Hematopoietic multipotent progenitor cell treated with erythropoietin and hydrocortisone succinate and interleukin-3 and kit ligand, for 15 days (in vitro differentiated cells): ENCODE measurements around the gene ZFHX3.
"Not testable (repeated sequence)": the region's sequence is repeated elsewhere in the genome, so short reads cannot be mapped to it uniquely, and the experiment has no call there.

Source experiments
- DNase-seq: peaks from one replicate; pipeline ENCODE4 v3.0.0-alpha.2; 2015; ENCODE audit warnings: low spot score

Gene ZFHX3, protein sequence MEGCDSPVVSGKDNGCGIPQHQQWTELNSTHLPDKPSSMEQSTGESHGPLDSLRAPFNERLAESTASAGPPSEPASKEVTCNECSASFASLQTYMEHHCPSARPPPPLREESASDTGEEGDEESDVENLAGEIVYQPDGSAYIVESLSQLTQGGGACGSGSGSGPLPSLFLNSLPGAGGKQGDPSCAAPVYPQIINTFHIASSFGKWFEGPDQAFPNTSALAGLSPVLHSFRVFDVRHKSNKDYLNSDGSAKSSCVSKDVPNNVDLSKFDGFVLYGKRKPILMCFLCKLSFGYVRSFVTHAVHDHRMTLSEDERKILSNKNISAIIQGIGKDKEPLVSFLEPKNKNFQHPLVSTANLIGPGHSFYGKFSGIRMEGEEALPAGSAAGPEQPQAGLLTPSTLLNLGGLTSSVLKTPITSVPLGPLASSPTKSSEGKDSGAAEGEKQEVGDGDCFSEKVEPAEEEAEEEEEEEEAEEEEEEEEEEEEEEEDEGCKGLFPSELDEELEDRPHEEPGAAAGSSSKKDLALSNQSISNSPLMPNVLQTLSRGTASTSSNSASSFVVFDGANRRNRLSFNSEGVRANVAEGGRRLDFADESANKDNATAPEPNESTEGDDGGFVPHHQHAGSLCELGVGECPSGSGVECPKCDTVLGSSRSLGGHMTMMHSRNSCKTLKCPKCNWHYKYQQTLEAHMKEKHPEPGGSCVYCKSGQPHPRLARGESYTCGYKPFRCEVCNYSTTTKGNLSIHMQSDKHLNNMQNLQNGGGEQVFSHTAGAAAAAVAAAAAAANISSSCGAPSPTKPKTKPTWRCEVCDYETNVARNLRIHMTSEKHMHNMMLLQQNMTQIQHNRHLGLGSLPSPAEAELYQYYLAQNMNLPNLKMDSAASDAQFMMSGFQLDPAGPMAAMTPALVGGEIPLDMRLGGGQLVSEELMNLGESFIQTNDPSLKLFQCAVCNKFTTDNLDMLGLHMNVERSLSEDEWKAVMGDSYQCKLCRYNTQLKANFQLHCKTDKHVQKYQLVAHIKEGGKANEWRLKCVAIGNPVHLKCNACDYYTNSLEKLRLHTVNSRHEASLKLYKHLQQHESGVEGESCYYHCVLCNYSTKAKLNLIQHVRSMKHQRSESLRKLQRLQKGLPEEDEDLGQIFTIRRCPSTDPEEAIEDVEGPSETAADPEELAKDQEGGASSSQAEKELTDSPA (N-terminal part only)

DNA sequence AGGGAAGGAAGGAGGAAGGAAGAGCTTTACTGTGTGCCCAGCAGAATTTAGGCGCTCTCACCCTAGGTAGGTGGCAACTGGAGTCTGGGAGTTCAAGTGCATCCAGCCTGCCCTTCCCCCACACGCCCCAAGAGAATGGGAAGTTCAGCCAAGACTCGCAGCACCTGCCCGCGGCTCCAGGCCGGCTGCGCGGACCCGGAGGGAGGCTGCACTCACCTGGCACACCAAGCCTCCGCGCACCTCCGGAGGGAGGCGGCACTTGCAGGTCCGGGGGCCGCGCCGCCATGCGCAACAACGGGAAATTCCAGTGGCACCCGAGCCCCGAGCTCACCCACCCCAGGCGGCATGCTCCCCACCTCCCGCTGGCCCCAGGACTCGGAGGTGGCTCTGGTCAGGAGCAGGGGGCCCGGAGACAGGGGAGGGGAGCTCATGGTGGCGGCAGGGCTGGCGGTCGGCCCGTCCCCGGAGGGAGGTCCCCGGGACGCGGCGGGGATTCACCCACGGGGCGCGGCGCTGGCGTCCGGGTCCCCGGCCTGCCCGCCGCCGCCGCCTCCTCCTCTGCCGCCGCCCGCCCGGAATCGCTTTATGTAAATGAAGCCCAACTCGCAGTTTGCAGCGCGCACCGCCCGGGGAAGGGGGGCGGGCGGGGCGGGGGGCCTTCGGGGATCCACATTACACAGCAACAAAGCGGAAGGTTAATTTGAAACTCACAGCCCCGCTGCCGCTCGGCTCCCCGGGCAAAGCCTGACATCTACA is at the start of gene ZFHX3:
Gene ZFHX3 (minus strand): TSS at position 593 of the 756 bp plus-strand sequence. CDS start 87,983 bp downstream, outside the sequence.
- no peak for DNase-seq

DNA sequence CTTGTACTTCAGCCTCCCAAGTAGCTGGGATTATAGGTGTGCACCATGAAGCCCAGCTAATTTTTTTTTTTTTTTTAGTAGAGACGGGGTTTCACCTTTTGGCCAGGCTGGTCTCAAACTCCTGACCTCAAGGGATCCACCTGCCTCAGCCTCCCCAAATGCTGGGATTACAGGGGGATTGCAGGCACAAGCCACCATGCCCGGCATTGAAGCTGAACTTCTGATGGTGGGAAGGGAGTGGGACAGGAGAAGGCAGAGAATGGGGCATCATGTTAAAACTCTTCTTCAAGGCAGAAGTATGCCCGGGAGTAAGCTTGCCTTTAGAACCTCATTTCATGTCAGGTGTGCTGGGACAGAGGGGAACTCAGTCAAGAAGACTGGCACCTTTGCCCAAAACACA is 48.6 kb upstream of the ZFHX3 start:
- no peak for DNase-seq

DNA sequence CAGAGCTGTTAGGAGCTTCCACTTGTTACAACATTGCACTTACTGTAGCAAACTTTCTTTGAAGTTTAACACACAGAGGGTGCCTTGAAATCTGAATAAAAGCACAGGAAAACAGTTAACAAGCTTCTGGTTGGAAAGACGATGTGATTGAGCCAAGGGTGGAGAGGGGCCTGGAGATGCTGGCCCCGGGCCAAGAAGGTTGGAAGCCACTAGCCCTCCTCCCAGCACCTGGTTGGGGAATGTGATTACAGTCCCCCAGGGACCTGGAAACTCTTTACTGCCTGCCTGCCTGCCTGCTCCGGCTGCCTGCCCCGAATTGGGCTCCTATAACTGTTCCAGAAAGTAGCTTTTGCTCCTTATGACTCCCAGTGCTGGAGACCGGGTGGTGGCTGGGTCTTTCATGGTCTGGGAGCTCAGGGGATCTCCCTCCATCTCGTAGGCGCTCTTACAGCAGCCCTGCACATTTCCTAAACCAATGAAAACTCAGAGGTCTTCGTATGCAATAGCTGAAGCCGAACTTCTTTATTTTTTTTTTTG is 48.0 kb upstream of the ZFHX3 start:
- no peak for DNase-seq

DNA sequence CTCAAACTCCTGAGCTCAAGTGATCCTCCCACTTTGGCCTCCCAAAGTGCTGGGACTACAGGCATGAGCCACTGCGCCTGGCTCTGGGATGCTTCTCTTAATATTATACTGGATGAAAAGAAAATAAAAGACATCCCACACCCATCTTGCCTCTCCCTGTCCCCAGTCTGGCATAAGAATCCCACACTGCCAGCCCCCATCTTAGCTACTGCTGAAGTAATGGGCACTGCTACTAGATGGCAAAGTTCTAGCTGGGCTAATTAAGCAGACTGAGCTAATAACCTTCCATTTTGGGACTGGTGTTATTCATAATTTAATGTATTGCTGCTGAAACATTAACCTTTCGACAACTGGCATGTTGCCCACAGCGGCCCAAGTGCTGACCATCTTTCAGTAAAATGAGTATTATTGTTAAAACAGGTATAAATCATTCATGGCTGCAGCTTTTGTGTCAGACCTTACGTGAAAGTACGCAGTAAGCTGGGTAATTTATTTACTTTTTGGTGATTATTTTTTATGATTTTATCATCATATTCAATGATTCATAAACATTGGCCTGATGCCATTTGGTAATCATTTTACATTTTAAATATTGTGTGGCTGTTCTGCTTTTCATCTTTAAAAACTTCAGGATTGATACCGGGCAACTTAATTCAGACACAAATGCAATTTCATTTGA is 47.4 kb upstream of the ZFHX3 start:
- no peak for DNase-seq

DNA sequence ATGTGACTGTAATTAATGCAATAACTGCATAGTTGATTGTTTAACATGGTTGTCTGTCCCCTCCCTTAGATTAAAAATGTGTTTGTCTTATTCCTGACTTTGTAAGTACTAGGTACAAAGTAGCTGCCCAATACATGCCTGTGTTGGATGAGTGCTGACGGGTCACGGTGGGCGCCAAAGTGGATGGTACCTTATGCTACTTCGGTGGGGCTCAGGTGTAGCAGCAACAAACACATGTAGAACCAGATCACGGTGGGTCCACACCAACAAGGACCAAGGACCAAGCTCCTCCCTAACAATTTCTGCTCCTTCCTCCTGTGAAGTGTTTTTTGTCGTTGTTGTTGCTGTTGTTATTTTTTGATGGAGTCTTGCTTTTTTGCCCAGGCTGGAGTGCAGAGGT is 46.4 kb upstream of the ZFHX3 start:
- no peak for DNase-seq

DNA sequence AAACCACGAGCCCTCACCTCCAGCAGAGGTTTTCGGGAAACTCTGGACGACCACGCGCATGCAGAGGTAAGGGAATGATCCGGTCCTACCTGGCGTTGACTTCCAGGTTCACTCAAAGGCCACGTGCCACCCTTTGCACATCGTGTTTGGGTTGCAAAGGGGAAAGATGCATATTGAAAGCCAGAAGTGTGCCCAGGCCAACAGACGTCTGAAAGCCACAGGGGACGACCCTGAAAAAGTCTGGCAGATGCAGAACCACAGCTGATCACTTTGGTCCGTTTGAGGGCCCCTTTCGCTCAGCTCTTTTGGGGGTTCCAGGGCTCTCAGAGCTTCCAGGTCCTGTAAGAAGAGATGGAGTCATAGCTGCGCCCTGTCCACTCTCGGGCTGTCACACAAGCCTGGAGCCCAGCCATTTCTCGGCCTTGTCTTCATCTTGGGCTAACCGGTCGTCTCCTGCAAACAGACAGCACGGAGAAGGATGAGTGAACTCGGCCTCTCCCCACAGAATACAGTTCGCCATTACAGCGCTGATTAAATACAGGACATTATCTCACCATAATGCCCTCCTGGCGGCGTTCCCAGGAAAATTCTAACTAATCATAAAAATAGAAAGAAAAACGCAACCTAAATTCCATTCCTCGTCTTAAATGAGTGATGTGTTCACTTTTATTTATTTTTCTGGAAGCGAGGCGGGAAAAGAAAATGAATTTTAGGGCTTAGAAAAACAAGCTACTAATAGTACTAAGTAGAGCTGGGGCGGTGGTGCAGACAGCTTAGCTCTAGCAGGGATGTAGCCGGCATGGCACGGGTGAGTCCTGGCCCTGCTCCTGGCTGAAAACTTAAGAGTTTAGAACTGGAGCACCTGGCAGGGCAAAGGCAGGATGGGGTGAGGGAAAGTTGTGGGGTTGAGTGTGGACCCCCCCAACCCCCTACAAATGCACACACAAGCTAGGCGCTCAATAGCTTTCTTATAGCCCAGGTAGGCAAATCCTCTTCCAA is 45.5 kb upstream of the ZFHX3 start:
- DNase-seq = no peak

DNA sequence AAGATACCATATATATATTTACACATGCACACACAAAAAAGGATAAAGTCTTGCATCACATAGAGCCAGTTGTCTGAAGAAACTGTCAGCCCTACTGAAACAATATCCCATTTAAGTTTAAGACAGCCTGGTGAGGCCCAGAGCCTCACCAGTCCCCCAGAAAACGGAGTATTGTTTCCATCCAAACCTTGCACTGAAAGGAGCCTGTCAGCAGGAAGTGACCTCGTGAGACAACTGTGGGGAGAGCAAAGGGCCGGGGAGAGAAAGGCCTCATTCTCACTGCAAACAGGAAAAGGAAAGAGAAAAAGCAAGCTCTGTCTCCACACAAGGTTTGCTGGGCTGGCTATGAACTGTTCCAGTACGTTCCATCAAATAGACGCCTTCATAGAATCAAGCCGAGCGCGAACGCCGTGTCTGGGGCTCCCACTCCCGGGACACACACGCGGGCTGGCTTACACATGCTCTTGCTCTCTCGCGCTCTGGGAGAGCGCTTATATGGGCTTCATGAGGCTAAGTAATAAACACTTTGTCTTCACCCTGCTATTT is 44.4 kb upstream of the ZFHX3 start:
- DNase-seq = no peak

DNA sequence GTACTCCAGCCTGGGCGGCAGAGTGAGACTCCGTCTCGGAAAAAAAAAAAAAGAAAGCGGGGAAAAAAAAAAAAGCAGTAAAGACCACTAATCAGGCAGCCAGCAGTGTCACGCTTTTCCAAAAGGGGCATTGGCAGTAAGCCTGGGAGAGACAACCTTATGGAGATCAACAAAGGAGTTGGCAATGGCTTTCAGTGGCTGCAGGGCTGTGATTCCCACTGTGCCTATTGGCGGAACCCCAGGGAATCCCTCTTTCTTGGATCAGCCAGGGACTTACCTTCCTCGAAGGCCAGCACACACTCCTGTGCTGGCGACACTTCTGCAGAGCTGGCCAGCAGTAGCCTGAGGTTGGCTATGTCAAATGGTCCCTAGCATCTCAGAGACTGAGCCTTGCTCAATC is 43.2 kb upstream of the ZFHX3 start:
- DNase-seq = no peak

DNA sequence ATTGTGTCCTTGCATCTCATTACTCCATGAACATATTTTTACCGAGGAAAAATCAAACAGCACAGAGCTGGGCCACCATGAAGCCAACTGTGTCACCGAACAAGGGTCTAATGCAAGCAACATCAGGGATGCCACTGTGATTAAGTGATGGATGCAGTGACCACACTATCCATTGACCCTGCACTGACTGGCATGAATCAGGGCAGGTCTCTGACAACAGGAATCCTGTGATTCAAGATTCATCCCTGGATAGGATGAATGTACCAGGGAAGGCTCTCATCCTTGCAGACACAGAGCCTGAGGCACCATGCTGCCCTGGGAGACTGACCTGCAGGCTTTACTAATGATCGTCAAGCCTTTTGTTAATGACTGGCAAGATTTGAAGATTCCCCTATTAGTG is 41.5 kb upstream of the ZFHX3 start:
- no peak for DNase-seq

DNA sequence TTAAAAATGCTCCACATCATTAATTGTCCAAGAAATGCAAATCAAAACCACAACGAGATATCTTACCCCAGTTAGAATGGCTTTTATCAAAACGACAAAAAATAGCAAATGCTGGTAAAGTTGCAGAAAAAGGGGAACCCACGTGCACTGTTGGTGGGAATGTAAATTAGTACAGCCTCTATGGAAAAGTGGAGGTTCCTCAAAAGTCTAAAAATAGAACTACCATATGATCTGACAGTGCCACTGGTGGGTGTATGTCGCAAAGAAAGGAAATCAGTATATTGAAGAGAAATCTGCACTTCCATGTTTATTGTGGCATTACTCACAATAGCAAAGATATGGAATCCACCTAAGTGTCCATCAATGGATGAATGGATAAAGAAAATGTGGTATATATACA is 38.2 kb upstream of the ZFHX3 start:
- DNase-seq = no peak

DNA sequence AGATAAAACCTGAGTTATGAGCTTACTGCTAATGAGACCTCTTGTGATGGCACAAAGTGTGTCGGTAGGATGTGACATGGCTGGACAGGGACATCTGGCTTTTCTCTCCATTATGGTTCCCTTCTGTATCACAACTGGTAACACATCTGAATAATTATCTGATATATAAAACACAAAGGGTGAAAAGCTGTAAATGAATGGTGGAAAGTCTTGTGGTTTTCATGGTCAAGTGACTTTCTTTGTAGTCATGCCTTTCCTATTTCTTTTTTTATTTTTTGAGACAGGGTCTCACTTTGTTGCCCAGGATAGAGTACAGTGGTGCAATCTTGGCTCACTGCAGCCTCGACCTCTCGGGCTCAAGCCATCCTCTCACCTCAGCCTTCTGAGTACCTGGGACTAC is 35.3 kb upstream of the ZFHX3 start:
- DNase-seq = no peak

DNA sequence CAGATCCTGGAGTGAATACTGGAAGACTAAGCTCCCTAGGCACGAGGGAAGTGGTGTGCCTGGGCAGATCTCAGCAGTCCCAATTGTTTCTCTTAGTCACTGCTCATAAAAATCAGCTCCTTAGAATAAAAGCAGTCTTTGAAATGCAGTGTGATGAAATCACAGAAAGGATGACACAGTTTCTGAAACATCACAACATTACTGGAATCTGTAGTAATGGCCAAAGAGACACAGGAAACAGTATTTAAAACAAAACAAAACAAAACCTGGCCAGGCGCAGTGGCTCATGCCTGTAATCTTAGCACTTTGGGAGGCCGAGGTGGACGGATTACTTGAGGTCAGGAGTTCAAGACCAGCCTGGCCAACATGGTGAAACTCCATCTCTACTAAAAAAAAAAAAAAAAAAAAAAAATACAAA is 34.7 kb upstream of the ZFHX3 start:
- DNase-seq = not testable (repeated sequence)

DNA sequence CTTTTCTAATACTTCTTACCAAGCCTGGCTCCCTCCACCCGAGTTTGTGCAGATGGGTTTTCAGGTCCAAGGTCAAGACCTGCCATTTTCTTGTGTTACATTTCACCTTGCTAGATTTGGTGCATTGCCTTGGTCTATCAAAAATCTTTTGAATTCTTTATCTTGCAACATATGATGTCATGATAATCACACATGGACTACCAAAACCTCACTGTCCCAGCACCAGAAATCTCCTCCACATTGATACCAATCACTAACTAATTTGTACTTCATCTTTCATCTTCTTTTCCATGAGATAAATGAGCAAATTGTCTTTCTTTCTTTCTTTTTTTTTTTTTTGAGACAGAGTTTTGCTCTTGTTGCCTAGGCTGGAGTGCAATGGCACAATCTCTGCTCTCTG is 33.0 kb upstream of the ZFHX3 start:
- DNase-seq = no peak

DNA sequence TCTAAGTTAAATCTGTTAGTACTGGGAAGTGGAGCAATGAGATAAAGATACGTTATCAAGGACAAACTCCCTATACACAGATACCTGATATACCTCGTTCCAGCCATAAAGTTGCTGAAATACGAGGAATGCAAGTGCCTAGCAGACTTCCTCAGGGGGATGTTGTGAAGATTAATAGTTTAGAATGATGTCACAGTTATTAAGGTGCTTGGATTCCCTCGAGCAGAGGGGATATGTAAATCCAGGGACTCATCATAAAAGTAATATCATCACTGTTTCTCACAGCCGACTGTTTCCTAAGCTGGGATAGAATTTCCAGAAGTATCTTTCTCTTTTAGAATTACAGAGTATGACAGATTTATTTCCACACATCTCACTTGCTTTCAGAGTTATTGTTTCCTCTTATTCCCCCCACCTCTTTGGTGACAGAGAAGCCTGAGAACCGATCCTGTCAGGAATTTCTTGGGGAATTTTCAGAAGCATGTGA is 28.4 kb upstream of the ZFHX3 start:
- no peak for DNase-seq

DNA sequence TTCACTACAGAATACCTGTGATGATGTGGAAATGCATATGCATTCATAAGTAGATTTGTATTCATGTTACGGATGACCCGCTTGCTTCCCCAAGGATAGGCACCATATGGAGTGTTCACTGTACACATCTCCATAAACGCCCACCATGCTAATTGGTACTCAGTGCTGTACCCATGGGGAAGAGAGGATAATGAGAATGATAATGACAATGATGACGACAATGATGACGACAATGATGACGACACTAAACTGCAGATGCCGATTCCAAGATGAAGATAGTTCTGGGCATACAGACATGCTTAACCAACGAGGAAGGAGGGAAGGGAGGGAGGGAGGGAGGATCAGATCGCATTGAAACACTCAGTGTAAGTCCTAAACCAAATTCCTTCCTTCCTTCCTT is 26.5 kb upstream of the ZFHX3 start:
- DNase-seq = no peak

DNA sequence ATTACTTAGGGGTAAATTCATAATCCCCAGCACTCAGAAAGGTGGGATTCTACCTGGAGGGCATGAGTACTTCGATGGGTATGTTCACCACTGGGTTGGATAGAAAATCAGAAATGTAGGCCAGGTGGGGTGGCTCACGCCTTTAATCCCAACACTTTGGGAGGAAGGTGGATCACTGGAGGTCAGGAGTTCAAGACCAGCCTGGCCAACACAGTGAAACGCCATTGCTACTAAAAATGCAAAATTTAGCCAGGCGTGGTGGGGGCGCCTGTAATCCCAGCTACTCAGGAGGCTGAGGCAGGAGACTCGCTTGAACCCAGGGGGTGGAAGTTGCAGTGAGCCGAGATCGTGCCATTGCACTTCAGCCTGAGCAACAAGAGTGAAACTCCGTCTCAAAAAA is 24.1 kb upstream of the ZFHX3 start:
- DNase-seq = not testable (repeated sequence)

DNA sequence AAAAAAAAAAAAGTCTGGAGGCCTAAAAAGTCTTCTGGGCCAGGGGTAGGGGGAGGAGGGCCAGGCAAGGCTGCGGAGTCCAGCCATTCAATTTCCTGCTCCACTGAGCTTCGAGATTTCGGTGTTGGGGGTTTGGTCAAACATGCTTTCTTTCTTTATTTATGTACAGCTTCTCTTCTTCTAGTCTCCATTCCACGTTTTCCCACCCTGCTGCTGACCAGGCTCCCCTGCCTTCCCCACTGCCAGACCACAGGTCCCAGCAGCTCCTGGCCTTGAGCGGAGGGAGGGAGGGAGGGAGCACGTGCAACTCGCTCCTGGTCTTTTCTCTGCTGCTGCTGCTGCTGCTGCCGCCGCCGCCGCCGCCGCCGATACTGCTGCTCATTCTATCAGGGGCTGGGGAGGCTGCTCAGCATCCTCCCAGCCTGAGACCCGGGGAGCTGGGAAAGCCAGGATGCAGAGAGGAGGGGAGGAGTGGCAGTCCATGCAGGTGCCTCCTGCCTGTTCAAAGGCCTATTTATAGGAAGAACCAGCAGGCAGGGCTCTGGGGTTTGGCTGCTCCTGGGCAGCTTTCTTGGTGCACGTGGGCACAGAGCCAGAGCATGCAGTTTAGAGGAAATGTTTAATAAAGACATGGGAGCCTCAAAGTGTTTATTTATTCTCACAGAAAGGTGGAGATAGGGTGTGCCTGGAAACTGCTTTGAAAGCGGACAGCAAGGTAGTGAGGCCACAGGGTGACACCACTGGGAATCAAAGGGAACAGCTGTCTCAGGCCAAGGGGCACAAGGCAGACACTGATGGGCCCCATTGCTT is 23.4 kb upstream of the ZFHX3 start:
- no peak for DNase-seq

DNA sequence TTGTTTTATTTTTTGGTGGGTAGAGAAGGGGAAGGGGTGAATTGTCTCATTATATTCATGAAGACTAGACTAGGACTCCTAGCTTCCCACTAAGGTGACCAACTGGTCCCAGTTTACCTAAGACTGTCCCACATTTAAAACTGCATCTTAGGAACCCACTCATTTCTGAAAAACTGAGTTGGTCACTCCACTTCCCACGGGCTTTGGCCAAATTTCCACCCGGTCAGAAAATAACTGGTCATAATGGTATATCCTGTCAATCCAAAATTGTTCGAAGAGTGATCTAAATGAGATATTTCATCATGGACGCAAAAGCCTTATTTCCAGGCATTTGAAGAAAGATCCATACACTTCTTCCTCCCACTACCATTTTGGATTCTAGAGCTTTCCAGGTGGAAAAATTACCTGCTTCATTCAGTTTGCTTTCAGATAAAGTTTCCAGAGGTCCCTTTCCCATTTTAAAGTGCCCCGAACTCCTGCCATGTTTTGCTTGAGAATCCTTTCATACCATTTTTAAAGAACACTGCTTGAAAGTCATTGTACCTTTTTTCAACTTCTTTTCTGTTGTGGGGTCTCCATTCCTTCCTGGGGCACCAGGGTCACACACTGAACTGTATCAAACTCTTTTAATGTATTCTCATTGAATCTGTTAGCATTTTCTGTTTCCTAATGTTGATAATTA is 21.8 kb upstream of the ZFHX3 start:
- DNase-seq = no peak
